HepG2 (cell line): Measurements from ENCODE around the gene RBCK1. TPM values are rescaled to one million over a fixed set of nuclear protein-coding genes. Genes with fewer than 3 reads are reported as not detected.

ENCODE experiments used
- CCAR2 ChIP-seq: fragments of 200-400 bp; formaldehyde crosslinking; optimal IDR thresholded peaks from 2 replicates; pipeline ENCODE3; 2018; ENCODE audit warnings: low read depth, mild to moderate bottlenecking, low read length, moderate library complexity
- GLMP ChIP-seq: sonication (generic); formaldehyde crosslinking; IDR thresholded peaks from 2 replicates; pipeline ENCODE4 v1.9.0; 2021; ENCODE audit warnings: missing genetic modification reagents, mild to moderate bottlenecking, borderline replicate concordance
- GTF3A ChIP-seq: sonication (generic); formaldehyde crosslinking; conservative IDR thresholded peaks from 2 replicates; pipeline ENCODE4 v1.4.0; 2020; ENCODE audit warnings: mild to moderate bottlenecking, missing genetic modification reagents
- KLF6 ChIP-seq: IDR thresholded peaks from 2 replicates; pipeline ENCODE4 v1.8.0; 2016; ENCODE audit warnings: missing biosample characterization, missing genetic modification reagents
- RXRA ChIP-seq: sonication (generic); formaldehyde crosslinking; IDR thresholded peaks from 2 replicates; pipeline ENCODE4 v1.5.1; 2020; ENCODE audit warnings: missing genetic modification reagents
- SMYD3 ChIP-seq: sonication (generic); formaldehyde crosslinking; IDR thresholded peaks from 2 replicates; pipeline ENCODE4 v1.8.1; 2023; ENCODE audit warnings: mild to moderate bottlenecking, missing genetic modification reagents
- TFAP4 ChIP-seq: sonication (generic); IDR thresholded peaks from 2 replicates; pipeline ENCODE4 v1.6.1; 2016; ENCODE audit warnings: low read depth, borderline replicate concordance
- U2AF1 ChIP-seq: fragments of 200-400 bp; formaldehyde crosslinking; optimal IDR thresholded peaks from 2 replicates; pipeline ENCODE3; 2017; ENCODE audit warnings: mild to moderate bottlenecking, low read depth, low read length
- XRCC5 ChIP-seq: fragments of 200-400 bp; formaldehyde crosslinking; optimal IDR thresholded peaks from 2 replicates; pipeline ENCODE3; 2017; ENCODE audit warnings: mild to moderate bottlenecking, low read length
- ZBED4 ChIP-seq: sonication (generic); formaldehyde crosslinking; IDR thresholded peaks from 2 replicates; pipeline ENCODE4 v1.4.0; 2020; ENCODE audit warnings: missing genetic modification reagents, borderline replicate concordance
- ZBTB14 ChIP-seq: sonication (generic); formaldehyde crosslinking; IDR thresholded peaks from 2 replicates; pipeline ENCODE4 v1.4.0; 2020; ENCODE audit warnings: missing genetic modification reagents
- ZBTB39 ChIP-seq: sonication (generic); formaldehyde crosslinking; IDR thresholded peaks from 2 replicates; pipeline ENCODE4 v1.5.0; 2020; ENCODE audit warnings: missing genetic modification reagents
- ZNF260 ChIP-seq: sonication (generic); formaldehyde crosslinking; IDR thresholded peaks from 2 replicates; pipeline ENCODE4 v1.4.0; 2020; ENCODE audit warnings: missing genetic modification reagents, low read depth, mild to moderate bottlenecking, borderline replicate concordance
- ZNF713 ChIP-seq: sonication (generic); formaldehyde crosslinking; IDR thresholded peaks from 2 replicates; pipeline ENCODE4 v1.4.0; 2020; ENCODE audit warnings: mild to moderate bottlenecking, missing genetic modification reagents
- ZNF749 ChIP-seq: sonication (generic); formaldehyde crosslinking; IDR thresholded peaks from 2 replicates; pipeline ENCODE4 v1.8.0; 2022; ENCODE audit warnings: mild to moderate bottlenecking, missing genetic modification reagents, moderate library complexity, borderline replicate concordance
- ZNF879 ChIP-seq: sonication (generic); formaldehyde crosslinking; IDR thresholded peaks from 2 replicates; pipeline ENCODE4 v1.8.1; 2023; ENCODE audit warnings: missing genetic modification reagents
- polyA plus RNA-seq, 8 experiments: library from polyadenylated mRNA; depleted of rRNA in 3 of 8; stranded (reverse) in 7 of 8; unstranded in 1 of 8; fragments of >200 nt; fragmentation: Illumina TruSeq in 4 of 8; extraction: Trizol in 4 of 8; gene quantifications; 2 replicates each; pipeline versions ENCODE4 v1.2.1 to v1.2.3, GENCODE V29; 2011 to 2016; ENCODE audit warnings: low read depth in 4 of 8, missing spikeins in 1 of 8, mixed read lengths in 1 of 8; ENCODE audit not compliant: insufficient read depth in 1 of 8
- total RNA-seq, 5 experiments: library from RNA; depleted of rRNA; stranded (reverse); fragments of >200 nt; fragmentation: Illumina TruSeq; extraction: Trizol; gene quantifications; 2 replicates each; pipeline ENCODE4 v1.2.3, GENCODE V29; 2016; ENCODE audit warnings: low read depth in 1 of 5

The RBCK1 gene
- total and polyA plus RNA-seq, 2 of the 13 experiments (the other 11 are each of a cell fraction or from before 2014, with no cell fraction given) = 149 to 215 TPM

- TF ChIP-seq ZBED4 (CRISPR knock-in tag) (peak; percentile 98), KLF6 (CRISPR knock-in tag) (peak; percentile 100), SMYD3 (peak; percentile 94), GTF3A (CRISPR knock-in tag) (peak; percentile 89; the same call in 1 of the 2 replicates), XRCC5 (peak; percentile 96), ZNF713 (CRISPR knock-in tag) (peak; percentile 98; the same call in 1 of the 2 replicates), ZNF879 (CRISPR knock-in tag) (peak; percentile 99), ZBTB39 (CRISPR knock-in tag) (no peak), ZBTB14 (CRISPR knock-in tag) (no peak), U2AF1 (no peak), ZNF260 (CRISPR knock-in tag) (no peak), ZNF749 (CRISPR knock-in tag) (peak; percentile 90; the same call in 1 of the 2 replicates), TFAP4 (peak; percentile 84), GLMP (CRISPR knock-in tag) (no peak), CCAR2 (peak; percentile 86), RXRA (CRISPR knock-in tag) (peak; percentile 96)
These were observed 45.5 kb upstream of the RBCK1 start (continued) for GRCh38 chr20:362271-363254.
